RPMI7951 (cell line): ENCODE data around the gene MTX2. TPM values are rescaled to one million over a fixed set of nuclear protein-coding genes. Genes with fewer than 3 reads are reported as not detected.
A peak's percentile ranks its signal among the peaks of the same experiment; 100 is the strongest.
"Not testable (repeated sequence)": the region's sequence is repeated elsewhere in the genome, so short reads cannot be mapped to it uniquely, and the experiment has no call there.

Experiments used
- DNase-seq: peaks from one replicate; pipeline ENCODE4 v3.0.0-alpha.2; 2012; ENCODE audit warnings: low read depth
- total RNA-seq: library from RNA; depleted of rRNA; stranded (reverse); fragments of >200 nt; shearing (Covaris generic); gene quantifications from 2 replicates; pipeline ENCODE4 v1.2.3, GENCODE V29; 2014; rRNA removed

Gene MTX2
- total RNA-seq, 1 experiment from 2014 or later = 53.9 TPM

- DNase-seq = not testable (repeated sequence)
These were observed 103.9 kb downstream of the MTX2 start for GRCh38 chr2:176373155-176373554.

GRCh38 chr2:176378323-176378722, 109.1 kb downstream of the MTX2 start:
- DNase-seq = no peak

- DNase-seq = peak; percentile 70
These were observed 111.1 kb downstream of the MTX2 start for GRCh38 chr2:176380341-176380740.

- no peak for DNase-seq
These were observed 113.9 kb downstream of the MTX2 start for GRCh38 chr2:176383100-176383499.

GRCh38 chr2:176383836-176384442, 114.7 kb downstream of the MTX2 start:
- DNase-seq = no peak

GRCh38 chr2:176385219-176385759, 116.0 kb downstream of the MTX2 start:
- DNase-seq = no peak

- DNase-seq = peak; percentile 19
These were observed 116.6 kb downstream of the MTX2 start for GRCh38 chr2:176385838-176386237.

Other genes starting within 250 kb of the MTX2 start
- gene EVX2, start 185.5 kb upstream of the MTX2 start, total RNA-seq = not detected in 2 replicates
- 1.2 and 2.6 TPM in 2 replicates for gene HOXD13, start 176.7 kb upstream of the MTX2 start, total RNA-seq
- not detected in 2 replicates for gene HOXD12, start 169.6 kb upstream of the MTX2 start, total RNA-seq
- 0.10 TPM in 1 of 2 replicates, not detected in the other for gene HOXD11, start 162.2 kb upstream of the MTX2 start, total RNA-seq
- gene HOXD10, start 152.7 kb upstream of the MTX2 start, total RNA-seq = not detected in 2 replicates
- 1.4 TPM in 2 replicates for gene HOXD9, start 146.7 kb upstream of the MTX2 start, total RNA-seq
- gene HOXD8, start 139.7 kb upstream of the MTX2 start, total RNA-seq = 11.7 and 16.1 TPM in 2 replicates
- 7.2 and 9.6 TPM in 2 replicates for gene HOXD4, start 117.9 kb upstream of the MTX2 start, total RNA-seq
- 1.6 and 2.1 TPM in 2 replicates for gene HOXD3, start 112.1 kb upstream of the MTX2 start, total RNA-seq
- 0.39 and 0.96 TPM in 2 replicates for gene HOXD1, start 80.8 kb upstream of the MTX2 start, total RNA-seq